C4-2B (cell line): Measurements from ENCODE around the gene PSMD8.

ENCODE experiments used
- CTCF ChIP-seq: fragments of 450-650 bp; conservative IDR thresholded peaks from 2 replicates; pipeline ENCODE4 v1.5.1; 2017; ENCODE audit warnings: mild to moderate bottlenecking
- ZFX ChIP-seq: fragments of 450-650 bp; IDR thresholded peaks from 2 replicates; pipeline ENCODE4 v1.6.1; 2017

DNA sequence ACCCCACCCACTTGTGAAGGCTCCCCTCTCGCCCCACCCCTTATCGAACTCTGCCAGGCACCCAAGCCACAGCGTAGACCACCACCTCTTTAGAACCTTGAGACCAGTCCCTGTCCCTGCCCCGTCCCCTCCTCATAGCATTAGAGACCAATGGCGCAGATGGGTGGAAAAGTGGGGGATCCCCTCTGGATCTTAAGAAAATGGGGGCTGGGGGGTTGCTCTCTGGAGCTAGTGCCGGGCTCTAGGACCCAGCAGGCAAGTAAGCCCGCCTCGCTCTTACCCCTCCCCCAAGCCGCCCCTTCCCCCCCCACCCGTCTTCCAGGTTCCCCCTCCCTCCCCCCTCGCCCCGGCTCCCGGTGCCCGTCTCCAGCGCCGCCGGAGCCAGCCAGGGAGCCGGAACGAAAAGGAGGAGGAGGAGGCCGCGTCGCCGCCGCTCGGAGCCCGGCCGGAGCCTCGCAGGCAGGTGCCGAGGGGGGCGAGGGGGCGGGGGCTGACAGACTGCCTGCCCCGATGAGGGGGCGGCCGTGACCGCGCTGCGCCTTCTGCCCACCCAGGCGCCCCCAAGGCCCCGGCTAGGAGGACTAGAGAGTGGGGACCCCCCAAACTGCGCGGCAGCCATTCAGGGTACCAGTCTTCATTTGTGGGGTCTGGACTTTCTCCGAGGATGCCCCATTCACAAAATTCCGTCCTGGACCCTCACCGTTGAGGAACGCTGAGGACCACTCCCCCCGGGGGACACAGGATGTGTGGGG is 14.2 kb downstream of the PSMD8 start, which contains the start of gene SPRED3:
- no peak for TF ChIP-seq CTCF
- TF ChIP-seq ZFX: no peak
